Neural progenitor cell (in vitro differentiated cells): ENCODE measurements around the gene NINL. TPM values are rescaled to one million over a fixed set of nuclear protein-coding genes. Genes with fewer than 3 reads are reported as not detected.
"Not testable (repeated sequence)": the region's sequence is repeated elsewhere in the genome, so short reads cannot be mapped to it uniquely, and the experiment has no call there.

Experiments used
- DNase-seq: peaks from one replicate; pipeline ENCODE4 v3.0.0-alpha.2; 2016; ENCODE audit warnings: low spot score
- H2AFZ ChIP-seq: fragments of 200-600 bp; sonication (generic); replicated peaks from 2 replicates; pipeline ENCODE4 v1.6.1; 2016; ENCODE audit warnings: antibody characterized with exemption
- H3F3A ChIP-seq: fragments of 200-600 bp; sonication (generic); 2 replicates; pipeline ENCODE4 v1.6.1; 2016; ENCODE audit warnings: antibody characterized with exemption, low read depth
- H3K27ac ChIP-seq: fragments of 200-600 bp; sonication (generic); 2 replicates; pipeline ENCODE4 v1.5.1; 2016; ENCODE audit warnings: mild to moderate bottlenecking
- H3K27me3 ChIP-seq: fragments of 200-600 bp; sonication (generic); 2 replicates; pipeline ENCODE4 v1.6.1; 2016; ENCODE audit warnings: mild to moderate bottlenecking, moderate library complexity
- H3K36me3 ChIP-seq: fragments of 200-600 bp; sonication (generic); 2 replicates; pipeline ENCODE4 v1.5.1; 2016
- H3K4me1 ChIP-seq: fragments of 200-600 bp; sonication (generic); 2 replicates; pipeline ENCODE4 v1.6.1; 2016; ENCODE audit warnings: mixed run types
- H3K4me2 ChIP-seq: fragments of 200-600 bp; sonication (generic); 2 replicates; pipeline ENCODE4 v1.6.1; 2016
- H3K4me3 ChIP-seq: fragments of 200-600 bp; sonication (generic); 2 replicates; pipeline ENCODE4 v1.5.1; 2016
- H3K79me2 ChIP-seq: fragments of 200-600 bp; sonication (generic); 2 replicates; pipeline ENCODE4 v1.6.1; 2016; ENCODE audit warnings: low read depth
- H3K9ac ChIP-seq: fragments of 200-600 bp; sonication (generic); 2 replicates; pipeline ENCODE4 v1.6.1; 2016
- H3K9me3 ChIP-seq: fragments of 200-600 bp; sonication (generic); 2 replicates; pipeline ENCODE4 v1.5.1; 2016; ENCODE audit warnings: low read depth
- H4K20me1 ChIP-seq: fragments of 200-600 bp; sonication (generic); 2 replicates; pipeline ENCODE4 v1.6.1; 2016; ENCODE audit warnings: low read depth
- H3K27ac Mint-ChIP-seq: 3 replicates; pipeline ENCODE4 v1.8.0; 2021; ENCODE audit warnings: mixed read lengths
- H3K27me3 Mint-ChIP-seq: 2 replicates; pipeline ENCODE4 v1.8.0; 2022; ENCODE audit warnings: low read depth, mild to moderate bottlenecking, inconsistent platforms, moderate library complexity, mixed read lengths; ENCODE audit not compliant: insufficient read depth
- H3K36me3 Mint-ChIP-seq: 3 replicates; pipeline ENCODE4 v1.8.0; 2021; ENCODE audit warnings: mixed read lengths
- H3K4me1 Mint-ChIP-seq: 3 replicates; pipeline ENCODE4 v1.8.0; 2021; ENCODE audit warnings: mixed read lengths
- H3K4me3 Mint-ChIP-seq: 3 replicates; pipeline ENCODE4 v1.8.0; 2021; ENCODE audit warnings: mild to moderate bottlenecking, moderate library complexity, mixed read lengths
- H3K9me3 Mint-ChIP-seq: 3 replicates; pipeline ENCODE4 v1.8.0; 2020; ENCODE audit warnings: mixed read lengths
- CTCF ChIP-seq: fragments of 200-600 bp; sonication (generic); IDR thresholded peaks from 2 replicates; pipeline ENCODE4 v1.5.1; 2017; ENCODE audit warnings: antibody characterized with exemption, mild to moderate bottlenecking
- EZH2 ChIP-seq: fragments of 200-600 bp; sonication (generic); IDR thresholded peaks from 2 replicates; pipeline ENCODE4 v1.6.1; 2017; ENCODE audit warnings: antibody characterized with exemption, mild to moderate bottlenecking, moderate library complexity
- EZH2phosphoT487 ChIP-seq: fragments of 200-600 bp; sonication (generic); IDR thresholded peaks from 2 replicates; pipeline ENCODE4 v1.6.1; 2017; ENCODE audit warnings: antibody characterized with exemption
- total RNA-seq: library from RNA; depleted of rRNA; stranded (reverse); fragments of >200 nt; gene quantifications from 2 replicates; pipeline ENCODE4 v1.2.3, GENCODE V29; 2015; ENCODE audit warnings: low replicate concordance

The NINL gene
- total RNA-seq, 1 donor from 2014 or later = 21.5 TPM

GRCh38 chr20:25606094-25606695, 20.9 kb upstream of the NINL start:
- H3K4me1 Mint-ChIP-seq = no peaks in the 10 kb centered on the region
- DNase-seq = no peak
- H3K27me3 Mint-ChIP-seq = peaks cover 2% of the 10 kb centered on the region
- no peaks in the 10 kb centered on the region for H3K4me1 ChIP-seq
- no peaks in the 10 kb centered on the region for H3F3A ChIP-seq
- H3K27ac Mint-ChIP-seq = no peak overlapping the region
- H2AFZ ChIP-seq = no peak overlapping the region
- no peak overlapping the region for H3K27ac ChIP-seq
- no peak overlapping the region for H3K4me2 ChIP-seq
- no peaks in the 10 kb centered on the region for H3K9me3 ChIP-seq
- no peaks in the 10 kb centered on the region for H3K36me3 ChIP-seq
- no peak overlapping the region for H3K4me3 Mint-ChIP-seq
- no peak overlapping the region for H3K4me3 ChIP-seq
- H3K27me3 ChIP-seq = no peaks in the 10 kb centered on the region
- TF ChIP-seq CTCF = no peak
- no peak for TF ChIP-seq EZH2
- no peak for TF ChIP-seq EZH2phosphoT487
- no peaks in the 10 kb centered on the region for H3K36me3 Mint-ChIP-seq
- H3K9ac ChIP-seq = no peak overlapping the region
- H3K79me2 ChIP-seq = no peaks in the 10 kb centered on the region
- no peaks in the 10 kb centered on the region for H4K20me1 ChIP-seq
- H3K9me3 Mint-ChIP-seq = no peaks in the 10 kb centered on the region

GRCh38 chr20:25605148-25605547, 19.8 kb upstream of the NINL start:
- Histone ChIP-seq H4K20me1 (no peaks in the 10 kb centered on the region), H3K4me2 (no peak overlapping the region), H3K27me3 (no peaks in the 10 kb centered on the region), H2AFZ (no peak overlapping the region), H3K27ac (no peak overlapping the region), H3K9ac (no peak overlapping the region), H3K4me3 (no peak overlapping the region), H3K79me2 (no peaks in the 10 kb centered on the region), H3K4me1 (no peaks in the 10 kb centered on the region), H3K9me3 (no peaks in the 10 kb centered on the region), H3F3A (no peaks in the 10 kb centered on the region), H3K36me3 (no peaks in the 10 kb centered on the region)
- H3K36me3 Mint-ChIP-seq = no peaks in the 10 kb centered on the region
- no peak for DNase-seq
- H3K27me3 Mint-ChIP-seq = peaks cover 3% of the 10 kb centered on the region
- no peak overlapping the region for H3K4me3 Mint-ChIP-seq
- no peaks in the 10 kb centered on the region for H3K4me1 Mint-ChIP-seq
- TF ChIP-seq CTCF = no peak
- no peak for TF ChIP-seq EZH2
- no peak for TF ChIP-seq EZH2phosphoT487
- no peak overlapping the region for H3K27ac Mint-ChIP-seq
- no peaks in the 10 kb centered on the region for H3K9me3 Mint-ChIP-seq

- no peak for DNase-seq
- Histone ChIP-seq H3K4me3 (no peak overlapping the region), H3K9ac (no peak overlapping the region), H3K36me3 (no peaks in the 10 kb centered on the region), H3K4me2 (no peak overlapping the region), H3K79me2 (no peaks in the 10 kb centered on the region), H3K27ac (no peak overlapping the region), H3F3A (no peaks in the 10 kb centered on the region), H3K4me1 (no peaks in the 10 kb centered on the region), H3K9me3 (no peaks in the 10 kb centered on the region), H2AFZ (no peak overlapping the region), H4K20me1 (no peaks in the 10 kb centered on the region), H3K27me3 (no peaks in the 10 kb centered on the region)
- Mint-ChIP-seq H3K9me3 (no peaks in the 10 kb centered on the region), H3K4me3 (no peak overlapping the region), H3K27me3 (peaks cover 3% of the 10 kb centered on the region), H3K4me1 (no peaks in the 10 kb centered on the region), H3K27ac (no peak overlapping the region), H3K36me3 (no peaks in the 10 kb centered on the region)
- TF ChIP-seq CTCF (no peak), EZH2phosphoT487 (no peak), EZH2 (no peak)
Observed at GRCh38 chr20:25604611-25605010, 19.3 kb upstream of the NINL start.

- not testable (repeated sequence) for H3K27ac ChIP-seq, H3K27ac Mint-ChIP-seq, H3K27me3 Mint-ChIP-seq, H3K9ac ChIP-seq, H3F3A ChIP-seq, H3K36me3 Mint-ChIP-seq, H3K36me3 ChIP-seq, H3K4me1 ChIP-seq, H3K27me3 ChIP-seq, H3K4me3 ChIP-seq, H3K4me1 Mint-ChIP-seq, H3K4me2 ChIP-seq, H3K4me3 Mint-ChIP-seq, H3K79me2 ChIP-seq, H2AFZ ChIP-seq, H3K9me3 Mint-ChIP-seq, H4K20me1 ChIP-seq, DNase-seq, H3K9me3 ChIP-seq
Observed at GRCh38 chr20:25602914-25603309, 17.6 kb upstream of the NINL start.

- H3K4me3 ChIP-seq, H3K27ac Mint-ChIP-seq, H3K36me3 ChIP-seq, H3K27me3 ChIP-seq, H3K4me1 ChIP-seq, H3K9ac ChIP-seq, DNase-seq, H3F3A ChIP-seq, H3K4me1 Mint-ChIP-seq, H4K20me1 ChIP-seq, H3K4me2 ChIP-seq, H3K27me3 Mint-ChIP-seq, H3K36me3 Mint-ChIP-seq, H3K27ac ChIP-seq, H3K4me3 Mint-ChIP-seq, H2AFZ ChIP-seq, H3K9me3 ChIP-seq, H3K9me3 Mint-ChIP-seq, H3K79me2 ChIP-seq: not testable (repeated sequence)
Observed at GRCh38 chr20:25602191-25602913, 17.0 kb upstream of the NINL start.
